ENCODE measurements around the gene CAMK1D. TPM values are rescaled to one million over a fixed set of nuclear protein-coding genes. Genes with fewer than 3 reads are reported as not detected.

Gene CAMK1D
- total RNA-seq, 1 donor from 2014 or later, result 36.3 TPM

DNA sequence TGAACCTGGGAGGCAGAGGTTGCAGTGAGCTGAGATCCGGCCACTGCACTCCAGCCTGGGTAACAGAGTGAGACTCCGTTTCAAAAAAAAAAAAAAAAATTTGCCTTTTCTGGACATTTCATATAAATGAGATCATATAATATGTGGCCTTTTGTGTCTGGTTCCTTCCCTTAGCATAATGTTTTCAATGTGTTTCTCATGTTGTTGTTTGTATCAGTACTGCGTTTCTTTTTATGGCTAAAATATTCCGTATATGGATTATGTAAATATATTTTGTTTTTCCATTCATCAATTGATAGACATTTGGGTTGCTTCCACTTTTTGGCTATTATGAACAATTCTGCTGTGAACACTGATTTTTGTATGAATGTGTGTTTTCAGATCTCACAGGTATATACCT lies 394.6 kb downstream of the CAMK1D start:
- H3K36me3 Mint-ChIP-seq (ENCODE audit: low read depth), result no peaks in the 10 kb centered on the region
- no peaks in the 10 kb centered on the region for H3K9me3 Mint-ChIP-seq (ENCODE audit: low read depth)
- no peak for DNase-seq (ENCODE audit: low spot score)
- TF ChIP-seq, protein P1, sequence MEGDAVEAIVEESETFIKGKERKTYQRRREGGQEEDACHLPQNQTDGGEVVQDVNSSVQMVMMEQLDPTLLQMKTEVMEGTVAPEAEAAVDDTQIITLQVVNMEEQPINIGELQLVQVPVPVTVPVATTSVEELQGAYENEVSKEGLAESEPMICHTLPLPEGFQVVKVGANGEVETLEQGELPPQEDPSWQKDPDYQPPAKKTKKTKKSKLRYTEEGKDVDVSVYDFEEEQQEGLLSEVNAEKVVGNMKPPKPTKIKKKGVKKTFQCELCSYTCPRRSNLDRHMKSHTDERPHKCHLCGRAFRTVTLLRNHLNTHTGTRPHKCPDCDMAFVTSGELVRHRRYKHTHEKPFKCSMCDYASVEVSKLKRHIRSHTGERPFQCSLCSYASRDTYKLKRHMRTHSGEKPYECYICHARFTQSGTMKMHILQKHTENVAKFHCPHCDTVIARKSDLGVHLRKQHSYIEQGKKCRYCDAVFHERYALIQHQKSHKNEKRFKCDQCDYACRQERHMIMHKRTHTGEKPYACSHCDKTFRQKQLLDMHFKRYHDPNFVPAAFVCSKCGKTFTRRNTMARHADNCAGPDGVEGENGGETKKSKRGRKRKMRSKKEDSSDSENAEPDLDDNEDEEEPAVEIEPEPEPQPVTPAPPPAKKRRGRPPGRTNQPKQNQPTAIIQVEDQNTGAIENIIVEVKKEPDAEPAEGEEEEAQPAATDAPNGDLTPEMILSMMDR (IDR thresholded peaks at IDR 0.05), result no peak
- no peaks in the 10 kb centered on the region for H3K27me3 Mint-ChIP-seq (ENCODE audit: low read depth)
- H3K4me1 Mint-ChIP-seq (ENCODE audit: low read depth), result peaks cover 25% of the 10 kb centered on the region
- no peak overlapping the region for H3K27ac Mint-ChIP-seq (ENCODE audit: unreplicated experiment)
- H3K4me3 Mint-ChIP-seq (ENCODE audit: unreplicated experiment), result no peak overlapping the region

DNA sequence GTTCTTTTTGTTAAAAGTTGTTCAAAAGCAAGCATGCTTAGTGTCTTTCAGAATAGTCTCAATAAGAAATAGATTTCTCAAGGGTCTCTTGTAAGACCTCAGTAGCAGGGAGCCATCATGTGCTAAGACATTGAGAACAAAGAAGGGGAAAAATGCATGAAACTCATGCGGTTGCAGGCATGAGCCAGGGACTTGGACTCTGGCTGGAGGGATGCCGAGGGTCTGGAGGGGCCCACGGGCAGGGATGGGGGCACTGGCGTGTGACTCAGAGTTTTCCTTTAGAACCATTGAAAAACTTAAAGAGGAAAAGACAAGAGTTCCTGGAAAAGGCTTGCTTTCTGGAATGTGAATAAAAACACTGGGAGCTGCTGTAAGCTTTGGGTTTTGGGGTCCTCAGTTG lies 398.8 kb downstream of the CAMK1D start:
- no peaks in the 10 kb centered on the region for H3K36me3 Mint-ChIP-seq (ENCODE audit: low read depth)
- H3K27ac Mint-ChIP-seq (ENCODE audit: unreplicated experiment), result no peak overlapping the region
- peaks cover 39% of the 10 kb centered on the region for H3K4me1 Mint-ChIP-seq (ENCODE audit: low read depth)
- TF ChIP-seq, protein P1 (IDR thresholded peaks at IDR 0.05), result no peak
- H3K9me3 Mint-ChIP-seq (ENCODE audit: low read depth), result no peaks in the 10 kb centered on the region
- DNase-seq (ENCODE audit: low spot score), result no peak
- no peak overlapping the region for H3K4me3 Mint-ChIP-seq (ENCODE audit: unreplicated experiment)
- H3K27me3 Mint-ChIP-seq (ENCODE audit: low read depth), result no peaks in the 10 kb centered on the region

DNA sequence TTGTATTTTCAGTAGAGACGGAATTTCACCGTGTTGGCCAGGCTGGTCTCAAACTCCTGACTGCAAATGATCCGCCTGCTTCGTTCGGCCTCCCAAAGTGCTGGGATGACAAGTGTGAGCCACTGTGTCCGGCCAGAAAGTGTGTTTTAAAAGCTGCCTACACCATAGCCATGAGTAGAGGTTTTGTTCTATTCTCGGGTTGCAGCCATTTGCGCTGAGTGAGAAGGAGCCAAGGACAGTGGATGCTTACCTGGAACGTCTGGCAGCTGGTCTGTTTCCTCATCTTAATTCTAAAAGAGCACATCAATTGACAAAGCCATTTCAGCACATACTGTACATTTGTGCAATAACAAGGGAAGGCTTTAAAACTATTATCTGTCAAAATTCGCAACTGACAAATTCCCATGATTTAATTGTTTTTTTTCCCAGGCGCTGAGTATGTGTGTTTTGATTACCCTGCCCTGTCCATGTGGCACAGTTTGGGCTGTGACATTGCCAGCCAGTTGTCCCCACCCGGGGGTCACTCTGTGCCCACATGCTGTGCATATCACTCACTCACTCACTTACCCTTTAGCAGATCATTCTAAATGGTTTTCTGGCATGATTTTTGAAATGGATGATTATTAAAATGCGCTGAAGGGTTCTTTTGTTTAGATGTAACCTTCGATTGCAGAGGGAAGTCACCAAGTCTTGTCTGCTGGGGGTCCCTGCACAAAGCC lies 400.6 kb downstream of the CAMK1D start:
- Mint-ChIP-seq H3K27ac (ENCODE audit: unreplicated experiment) (peak overlapping the region; percentile 69), H3K4me3 (ENCODE audit: unreplicated experiment) (no peak overlapping the region), H3K36me3 (ENCODE audit: low read depth) (peaks cover 2% of the 10 kb centered on the region), H3K9me3 (ENCODE audit: low read depth) (no peaks in the 10 kb centered on the region), H3K27me3 (ENCODE audit: low read depth) (no peaks in the 10 kb centered on the region), H3K4me1 (ENCODE audit: low read depth) (peaks cover 34% of the 10 kb centered on the region)
- no peak for DNase-seq (ENCODE audit: low spot score)
- TF ChIP-seq, protein P1 (IDR thresholded peaks at IDR 0.05), result no peak

DNA sequence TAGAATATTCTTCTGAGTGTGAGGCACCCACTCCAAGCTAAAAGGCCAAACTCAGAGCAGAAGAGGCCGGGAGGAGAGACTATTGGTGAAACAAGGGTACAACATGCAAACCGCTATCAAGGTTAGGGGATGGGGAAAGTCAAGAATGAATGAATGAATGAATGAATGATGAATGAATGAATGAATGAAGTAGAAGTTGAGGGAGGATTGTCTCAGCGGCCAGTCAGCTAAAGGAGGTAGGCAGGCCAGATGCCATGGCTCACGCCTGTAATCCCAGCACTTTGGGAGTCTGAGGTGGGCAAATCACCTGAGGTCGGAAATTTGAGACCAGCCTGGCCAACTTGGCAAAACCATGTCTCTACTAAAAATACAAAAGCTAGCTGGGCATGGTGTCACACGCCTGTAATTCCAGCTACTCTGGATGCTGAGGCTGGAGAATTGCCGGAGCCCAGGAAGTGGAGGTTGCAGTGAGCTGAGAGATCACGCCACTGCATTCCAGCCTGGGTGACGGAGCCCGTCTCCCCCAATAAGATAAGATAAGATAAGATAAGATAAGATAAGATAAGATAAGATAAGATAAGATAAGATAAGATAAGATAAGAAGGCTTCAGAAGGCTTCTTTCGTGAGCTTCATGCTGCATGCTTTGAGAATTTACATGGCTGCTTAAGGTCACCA lies 401.3 kb downstream of the CAMK1D start:
- DNase-seq (ENCODE audit: low spot score), result no peak
- no peak overlapping the region for H3K4me3 Mint-ChIP-seq (ENCODE audit: unreplicated experiment)
- no peaks in the 10 kb centered on the region for H3K9me3 Mint-ChIP-seq (ENCODE audit: low read depth)
- no peaks in the 10 kb centered on the region for H3K27me3 Mint-ChIP-seq (ENCODE audit: low read depth)
- H3K27ac Mint-ChIP-seq (ENCODE audit: unreplicated experiment), result peak overlapping the region; percentile 69
- H3K4me1 Mint-ChIP-seq (ENCODE audit: low read depth), result peaks cover 34% of the 10 kb centered on the region
- peaks cover 3% of the 10 kb centered on the region for H3K36me3 Mint-ChIP-seq (ENCODE audit: low read depth)
- TF ChIP-seq, protein P1 (IDR thresholded peaks at IDR 0.05), result no peak

DNA sequence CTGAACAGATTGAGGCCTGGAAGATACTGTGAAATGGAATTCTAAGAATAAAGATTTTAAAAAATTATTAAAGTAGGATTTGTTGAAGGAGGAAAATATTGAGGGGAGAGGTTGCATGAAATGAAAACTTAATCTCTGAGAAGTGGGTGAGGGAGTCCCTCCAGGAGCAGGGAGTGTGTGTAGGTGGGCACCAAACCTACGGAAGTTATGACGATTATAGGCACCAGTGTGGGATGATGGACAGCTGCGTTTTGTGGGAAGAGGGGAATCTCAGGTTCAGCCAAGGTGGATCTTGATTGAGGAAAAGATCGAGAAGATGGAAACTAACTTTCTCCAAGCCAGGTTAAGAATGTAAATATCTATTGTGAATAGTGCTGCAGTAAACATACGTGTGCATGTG lies 405.7 kb downstream of the CAMK1D start:
- Mint-ChIP-seq H3K27ac (ENCODE audit: unreplicated experiment) (no peak overlapping the region), H3K9me3 (ENCODE audit: low read depth) (no peaks in the 10 kb centered on the region), H3K4me3 (ENCODE audit: unreplicated experiment) (no peak overlapping the region), H3K27me3 (ENCODE audit: low read depth) (no peaks in the 10 kb centered on the region), H3K4me1 (ENCODE audit: low read depth) (peaks cover 11% of the 10 kb centered on the region), H3K36me3 (ENCODE audit: low read depth) (peaks cover 5% of the 10 kb centered on the region)
- no peak for DNase-seq (ENCODE audit: low spot score)
- TF ChIP-seq, protein P1 (IDR thresholded peaks at IDR 0.05), result no peak
